ENCODE measurements around the gene ERCC2. TPM values are rescaled to one million over a fixed set of nuclear protein-coding genes. Genes with fewer than 3 reads are reported as not detected.

The ERCC2 gene
- total and polyA plus RNA-seq, 2 of the 8 experiments (the other 6 are each of a cell fraction or from before 2014, with no cell fraction given): 107 to 117 TPM

GRCh38 chr19:45347570-45348366, 22.6 kb downstream of the ERCC2 start:
- H2BK5ac ChIP-seq (ENCODE audit: low read depth, low read length): 0 out of 2 replicates have a peak overlapping the region, but pooled peaks have one; percentile 35
- peak overlapping the region; percentile 44 for H3K56ac ChIP-seq (replicated peaks; ENCODE audit: insufficient read length, low read depth, low read length)
- no peak overlapping the region for H3K27ac ChIP-seq (ENCODE audit: low read depth, low read length)
- no peak overlapping the region for H3K4ac ChIP-seq (replicated peaks; ENCODE audit: insufficient read length, low read depth, low read length)
- H2AK5ac ChIP-seq (ENCODE audit: low read depth, low read length): no peak overlapping the region
- no peak overlapping the region; a peak in 1 of 7 replicates for H3K9ac ChIP-seq (replicated peaks in 1 of 4; ENCODE audit: extremely low read depth in 1 of 4, low read depth in 3 of 4, low read length in 3 of 4)
- peaks cover 0 to under 1% (median 0%) of the 10 kb centered on the region in 4 experiments; a peak in 3 of 7 replicates for H3K27me3 ChIP-seq (replicated peaks in 1 of 4; ENCODE audit: control insufficient read depth in 3 of 4, extremely low read depth in 1 of 4, insufficient read depth in 3 of 4, low read length in 3 of 4)
- H3K9me3 ChIP-seq (ENCODE audit: insufficient read depth in 2 of 2, low read depth in 1 of 2, low read length in 1 of 2): no peaks in the 10 kb centered on the region
- H4K91ac ChIP-seq (replicated peaks; ENCODE audit: insufficient read length, low read length): no peak overlapping the region
- no peak overlapping the region; the same call in none of the 2 replicates for H4K8ac ChIP-seq (ENCODE audit: extremely low read depth, insufficient read depth, low read length)
- ChIA-PET CTCF (ENCODE audit: partially characterized antibody) (interaction anchor here (1.6 kb wide), 1 partner anchor 147 kb away, joined by 4 read pairs; no protein-coding TSS in a partner anchor), POLR2A (ENCODE audit: partially characterized antibody) (interaction anchor here (0.6 to 5.9 kb wide), 10 partner anchors 9 to 309 kb away, joined by 3 to 36 read pairs (median 3); partner anchors contain the start of gene ERCC2)
- no peaks in the 10 kb centered on the region for H3K79me1 ChIP-seq (ENCODE audit: low read depth, low read length)
- H2BK12ac ChIP-seq (ENCODE audit: low read depth, low read length): peak overlapping the region; percentile 75; the same call in 1 of the 2 replicates
- no peak overlapping the region for H3K18ac ChIP-seq (ENCODE audit: extremely low read depth, low read length)
- peaks cover 1 to 23% of the 10 kb centered on the region in 2 experiments for H4K20me1 ChIP-seq (replicated peaks in 1 of 2; ENCODE audit: control insufficient read depth in 1 of 2, insufficient read depth in 2 of 2, low read length in 2 of 2)
- 93% methylated on average over 22 of the region's 25 CpGs; no CpG with 5 or more reads in 1 of the 2 experiments for WGBS, 2 experiments (ENCODE audit: extremely low coverage in 1 of 2, insufficient coverage in 1 of 2, insufficient read length in 1 of 2, insufficient replicate concordance in 2 of 2, low coverage in 1 of 2, low lambda C conversion rate in 2 of 2, missing lambda C conversion rate in 1 of 2)
- no peak overlapping the region for H2AFZ ChIP-seq (ENCODE audit: low read length)
- FAIRE-seq (no peak), DNase-seq (ENCODE audit: low read depth in 1 of 2, low spot score in 2 of 2) (no peak)
- no peak overlapping the region for H3K4me2 ChIP-seq (ENCODE audit: insufficient read depth in 1 of 2, low read depth in 2 of 2, low read length in 2 of 2)
- H3K14ac ChIP-seq (ENCODE audit: insufficient read length): no peak overlapping the region
- no peak overlapping the region for H2BK120ac ChIP-seq (replicated peaks; ENCODE audit: low read depth, low read length)
- H3K4me3 ChIP-seq (ENCODE audit: extremely low read depth in 1 of 4, insufficient read depth in 2 of 4, low read depth in 3 of 4, low read length in 4 of 4): no peak overlapping the region
- no peaks in the 10 kb centered on the region; the same call in 1 of the 2 replicates for H3K23me2 ChIP-seq (ENCODE audit: low read depth, low read length)
- H2BK15ac ChIP-seq (ENCODE audit: low read length): no peak overlapping the region
- peaks cover 10 to 28% (median 20%) of the 10 kb centered on the region in 4 experiments; a peak in 6 of 8 replicates for H3K36me3 ChIP-seq (ENCODE audit: control insufficient read depth in 2 of 4, insufficient read depth in 4 of 4, low read length in 3 of 4)
- no peaks in the 10 kb centered on the region for H3K79me2 ChIP-seq (ENCODE audit: control insufficient read depth in 1 of 2, insufficient read depth in 2 of 2, low read length in 2 of 2)
- no peak overlapping the region for H3K23ac ChIP-seq (ENCODE audit: insufficient read length)
- no peak overlapping the region for H2BK20ac ChIP-seq (ENCODE audit: low read length)
- peaks cover 0 to 9% (median 5%) of the 10 kb centered on the region in 4 experiments; a peak in 2 of 7 replicates for H3K4me1 ChIP-seq (replicated peaks in 1 of 4; ENCODE audit: control insufficient read depth in 3 of 4, insufficient read depth in 4 of 4, low read length in 3 of 4)
- H4K5ac ChIP-seq (ENCODE audit: insufficient read length, low read depth, low read length): no peak overlapping the region
